Heart right ventricle (tissue), 16 donors: ENCODE results near the gene SLC9A6. TPM values are rescaled to one million over a fixed set of nuclear protein-coding genes. Genes with fewer than 3 reads are reported as not detected.
"Not testable (repeated sequence)": the region's sequence is repeated elsewhere in the genome, so short reads cannot be mapped to it uniquely, and the experiment has no call there.

Source experiments
- ATAC-seq, 8 donors: fragments of 200-7000 bp; cut with Tn5 transposase; one replicate each; pipeline ENCODE4 v1.9.1; 2020; ENCODE audit warnings: mild to moderate bottlenecking in 8 of 8, moderate library complexity in 8 of 8, moderate number of reproducible peaks in 1 of 8
- DNase-seq, 2 donors: peaks; one replicate each; pipeline ENCODE4 v3.0.0-alpha.2; 2020
- H3K27ac ChIP-seq, 10 donors: fragments of 200-600 bp; sonication (generic) in 2 of 10; one replicate each; pipeline versions ENCODE4 v1.5.0 to v1.8.0; 2020 to 2022; ENCODE audit warnings: mild to moderate bottlenecking in 3 of 10
- H3K27me3 ChIP-seq, 7 donors: fragments of 200-600 bp; one replicate each; pipeline ENCODE4 v1.8.0; 2021 to 2022; ENCODE audit warnings: mild to moderate bottlenecking in 2 of 7
- H3K36me3 ChIP-seq, 9 donors: fragments of 200-600 bp; sonication (generic) in 1 of 9; one replicate each; pipeline versions ENCODE4 v1.5.0 to v1.8.0; 2020 to 2022; ENCODE audit warnings: mild to moderate bottlenecking in 2 of 9
- H3K4me1 ChIP-seq, 9 donors: fragments of 200-600 bp; sonication (generic) in 1 of 9; one replicate each; pipeline versions ENCODE4 v1.5.0 to v1.8.0; 2020 to 2022; ENCODE audit warnings: mild to moderate bottlenecking in 4 of 9
- H3K4me3 ChIP-seq, 10 donors: fragments of 200-600 bp; sonication (generic) in 2 of 10; one replicate each; pipeline versions ENCODE4 v1.5.0 to v1.8.0; 2020 to 2022; ENCODE audit warnings: mild to moderate bottlenecking in 7 of 10, moderate library complexity in 2 of 10
- H3K9me3 ChIP-seq, 11 donors: fragments of 200-600 bp in 10 of 11; sonication (generic) in 2 of 11; one replicate each; pipeline versions ENCODE4 v1.5.0 to v1.8.0; 2013 to 2022; ENCODE audit warnings: mild to moderate bottlenecking in 2 of 11, control low read depth in 1 of 11, moderate library complexity in 1 of 11
- WGBS, 2 donors: extraction: QIAGEN DNeasy Blood & Tissue Kit; methylation state at CpG; one replicate each; pipeline ENCODE4 v1.1.7; 2013; ENCODE audit warnings: inconsistent platforms in 1 of 2; 5-methylcytosine and 5-hydroxymethylcytosine counted together
- intact Hi-C, 10 donors: fragments of 100-400 bp; cut with DNase I; formaldehyde crosslinking; loops; one replicate each; pipeline versions ENCODE4 v1.11.1 to v1.14.2; 2022
- polyA plus RNA-seq, 2 donors: library from polyadenylated mRNA; stranded (reverse); fragments of 200-250 nt; gene quantifications; one replicate each; pipeline ENCODE4 v1.2.3, GENCODE V29; 2013
- total RNA-seq, 10 donors: library from RNA; stranded (reverse); fragmentation: NEBNext Ultra II Directional in 3 of 10; extraction: Animal tissue kit (Norgen Biotek cat#: 25700) in 3 of 10; gene quantifications; one replicate each; pipeline versions ENCODE4 v1.2.1 to v1.2.4, GENCODE V29; 2021 to 2023
- TF ChIP-seq, protein P1 (sequence below), 9 donors: fragments of 200-600 bp; sonication (generic) in 2 of 9; IDR thresholded peaks; one replicate each; pipeline versions ENCODE4 v1.5.0 to v1.8.0; 2021 to 2022; ENCODE audit warnings: antibody characterized with exemption in 9 of 9, mild to moderate bottlenecking in 5 of 9, moderate library complexity in 1 of 9
- donor health status: Arrhythmogenic right ventricular cardiomyopathy.
- donor health status: ischemic (EF 13 %, LVEDD 7.1; RV severe dilation, severe dysfunction).
- donor health status: healthy with polysubstance abuse.
- donor health status: DM: no; HTN: yes; CAD: no.
- donor health status: DM: no; HTN: no; CAD: no.
- donor health status: ischemic (EF 25% LVEDD 6.9; RV normal size, moderate dysfunction).
- donor health status: ischemic (EF 25% LVEDD 5.7; RV mildly dilated, moderate dysfunction).
- donor health status: healthy.
- donor health status: DM: yes; HTN: yes; CAD: no.
- donor health status: Ischemic cardiomyopathy.
- donor health status: ischemic (EF 35%, LVEDD 5.7; RV mildly dilated, moderate dysfunction).
- donor health status: nonischemic (EF 11% LVEDD 7.7; RV severe dilation, severe dysfunction).
- donor health status: DM: yes; HTN: yes; CAD: no.
- donor health status: PGD.
- donor health status: ischemic (EF 29% LVEDD 5.4; RV normal size, mild dysfunction).
- donor health status: nonischemic (EF 23%, LVEDD 6.1; RV moderate dilation, normal function).

SLC9A6 gene
- total and polyA plus RNA-seq, 12 donors = 11.7 to 18.5 (median 14.5) TPM

DNA sequence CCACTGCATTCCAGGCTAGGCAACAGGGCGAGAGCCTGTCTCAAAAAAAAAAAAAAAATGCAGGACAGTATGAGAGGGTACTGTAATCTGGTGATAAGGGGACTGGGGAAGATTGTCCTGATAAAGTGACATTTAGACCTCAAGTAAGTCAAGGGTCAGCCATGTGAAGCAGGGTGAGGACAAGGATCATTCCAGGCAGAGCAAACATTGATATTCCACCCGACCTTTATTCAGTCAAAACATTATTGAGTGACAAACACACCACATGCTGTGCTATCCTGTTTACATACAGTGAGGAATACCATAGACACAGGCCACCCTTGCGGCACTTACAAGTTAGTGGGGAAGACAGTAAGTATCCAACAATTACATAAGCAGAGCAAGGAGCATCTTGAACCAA is 64.4 kb downstream of the SLC9A6 start:
- intact Hi-C loops = no loop called here
- TF ChIP-seq, protein P1, sequence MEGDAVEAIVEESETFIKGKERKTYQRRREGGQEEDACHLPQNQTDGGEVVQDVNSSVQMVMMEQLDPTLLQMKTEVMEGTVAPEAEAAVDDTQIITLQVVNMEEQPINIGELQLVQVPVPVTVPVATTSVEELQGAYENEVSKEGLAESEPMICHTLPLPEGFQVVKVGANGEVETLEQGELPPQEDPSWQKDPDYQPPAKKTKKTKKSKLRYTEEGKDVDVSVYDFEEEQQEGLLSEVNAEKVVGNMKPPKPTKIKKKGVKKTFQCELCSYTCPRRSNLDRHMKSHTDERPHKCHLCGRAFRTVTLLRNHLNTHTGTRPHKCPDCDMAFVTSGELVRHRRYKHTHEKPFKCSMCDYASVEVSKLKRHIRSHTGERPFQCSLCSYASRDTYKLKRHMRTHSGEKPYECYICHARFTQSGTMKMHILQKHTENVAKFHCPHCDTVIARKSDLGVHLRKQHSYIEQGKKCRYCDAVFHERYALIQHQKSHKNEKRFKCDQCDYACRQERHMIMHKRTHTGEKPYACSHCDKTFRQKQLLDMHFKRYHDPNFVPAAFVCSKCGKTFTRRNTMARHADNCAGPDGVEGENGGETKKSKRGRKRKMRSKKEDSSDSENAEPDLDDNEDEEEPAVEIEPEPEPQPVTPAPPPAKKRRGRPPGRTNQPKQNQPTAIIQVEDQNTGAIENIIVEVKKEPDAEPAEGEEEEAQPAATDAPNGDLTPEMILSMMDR (IDR thresholded peaks at IDR 0.05) = no peak
- ATAC-seq = no peak

DNA sequence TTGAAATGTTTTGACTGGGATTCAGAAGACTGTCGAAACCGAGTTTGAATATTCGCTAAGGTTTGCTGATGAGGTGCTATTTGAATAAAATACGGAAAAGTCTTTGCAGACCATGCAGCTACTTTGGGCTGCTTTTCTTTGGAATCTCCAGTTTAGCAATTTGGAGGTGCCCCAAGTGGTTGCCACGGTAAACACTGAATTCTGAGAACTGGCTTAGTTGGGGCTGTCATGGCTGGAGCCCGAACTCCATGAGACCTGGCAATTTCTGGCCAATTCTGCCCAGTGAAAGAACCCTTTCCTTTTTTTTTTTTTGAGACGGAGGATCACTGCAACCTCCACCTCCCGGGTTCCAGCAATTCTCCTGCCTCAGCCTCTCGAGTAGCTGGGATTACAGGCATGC is 65.6 kb downstream of the SLC9A6 start:
- intact Hi-C loops, H3K4me3 ChIP-seq, DNase-seq, H3K27me3 ChIP-seq, ATAC-seq, H3K36me3 ChIP-seq, H3K27ac ChIP-seq, H3K9me3 ChIP-seq: not testable (repeated sequence)
- H3K4me1 ChIP-seq = peaks cover 0 to 11% (median 0%) of the 10 kb centered on the region in 9 donors
- 90 to 96% methylated on average over 6 of the region's 9 CpGs for WGBS, 2 donors

More for the DNA sequence above, 64.4 kb downstream of the SLC9A6 start:
- Histone ChIP-seq H3K27ac (no peak overlapping the region), H3K36me3 (peaks cover 0 to 5% (median 0%) of the 10 kb centered on the region in 9 donors), H3K27me3 (no peaks in the 10 kb centered on the region), H3K9me3 (no peaks in the 10 kb centered on the region), H3K4me1 (peaks cover 0 to 2% (median 0%) of the 10 kb centered on the region in 9 donors), H3K4me3 (no peak overlapping the region)
- 82 to 90% methylated on average over 3 of the region's 3 CpGs for WGBS, 2 donors
- DNase-seq = no peak

DNA sequence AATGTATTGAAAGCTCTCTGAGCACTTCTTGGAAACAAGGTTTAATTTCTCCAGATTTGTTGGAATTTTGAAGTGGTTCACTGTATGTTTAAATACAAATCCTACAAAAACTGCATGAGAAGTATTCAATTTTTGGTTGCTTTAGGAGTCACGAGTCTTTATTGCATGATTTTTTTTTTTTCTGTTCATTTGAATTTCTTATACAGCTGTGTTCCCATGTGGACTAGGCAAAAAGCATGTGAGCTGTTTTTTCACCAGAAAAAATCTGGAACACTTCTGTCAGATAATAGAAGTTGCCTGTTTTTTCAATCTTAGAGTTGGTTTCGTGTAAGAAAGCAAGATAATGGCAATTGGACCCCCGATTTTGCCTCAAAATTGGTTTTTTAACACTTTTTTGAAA is 66.4 kb downstream of the SLC9A6 start:
- ATAC-seq = no peak
- Histone ChIP-seq H3K27ac (peak overlapping the region in 1 of 10 donors; percentile 4), H3K9me3 (no peaks in the 10 kb centered on the region), H3K27me3 (no peaks in the 10 kb centered on the region), H3K4me3 (no peak overlapping the region), H3K36me3 (no peaks in the 10 kb centered on the region), H3K4me1 (peaks cover 0 to 16% (median 0%) of the 10 kb centered on the region in 9 donors)
- TF ChIP-seq, protein P1 (IDR thresholded peaks at IDR 0.05) = no peak
- intact Hi-C loops = no loop called here
- WGBS, 2 donors = 69 to 79% methylated on average over 3 of the region's 3 CpGs
- DNase-seq = no peak

DNA sequence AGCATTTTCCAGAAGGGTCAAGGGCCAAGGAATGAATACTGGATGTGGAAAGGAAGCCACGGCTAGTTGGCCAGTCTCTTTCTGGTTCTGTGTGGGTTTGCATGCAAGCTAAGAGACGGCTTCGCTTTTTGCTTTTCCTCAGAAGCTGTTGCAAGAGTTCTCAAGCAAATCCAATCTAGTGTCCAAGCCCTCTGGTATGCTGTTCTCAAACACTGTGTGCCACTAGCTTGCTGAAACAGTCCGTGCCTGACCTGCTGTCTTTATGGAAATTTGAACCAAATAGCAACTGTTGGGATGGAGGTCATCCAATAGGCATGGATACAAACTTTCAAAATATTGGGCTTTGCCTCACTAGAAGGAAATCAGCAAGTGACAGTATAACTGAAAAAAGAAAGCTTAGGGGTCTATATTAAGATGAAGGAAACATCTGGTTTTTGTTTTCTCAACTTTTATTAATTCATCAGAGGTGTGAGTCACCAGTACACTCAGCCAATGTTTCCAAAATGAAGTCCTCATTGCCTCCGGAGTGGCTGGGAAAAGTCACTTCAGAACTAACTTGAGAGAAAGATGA is 70.5 kb downstream of the SLC9A6 start:
- TF ChIP-seq, protein P1 (IDR thresholded peaks at IDR 0.05) = no peak
- no peak overlapping the region for H3K4me3 ChIP-seq
- intact Hi-C loops = no loop called here
- H3K27ac ChIP-seq = peak overlapping the region; percentile 15 to 75 (median 68)
- DNase-seq (peak in 1 of 2 donors; percentile 25), ATAC-seq (peak; percentile 68 to 91 (median 89))
- no peaks in the 10 kb centered on the region for H3K9me3 ChIP-seq
- no peaks in the 10 kb centered on the region for H3K36me3 ChIP-seq
- 39 to 57% methylated on average over 5 of the region's 5 CpGs for WGBS, 2 donors
- no peaks in the 10 kb centered on the region for H3K27me3 ChIP-seq
- H3K4me1 ChIP-seq = peaks cover 0 to 16% (median 0%) of the 10 kb centered on the region in 9 donors

DNA sequence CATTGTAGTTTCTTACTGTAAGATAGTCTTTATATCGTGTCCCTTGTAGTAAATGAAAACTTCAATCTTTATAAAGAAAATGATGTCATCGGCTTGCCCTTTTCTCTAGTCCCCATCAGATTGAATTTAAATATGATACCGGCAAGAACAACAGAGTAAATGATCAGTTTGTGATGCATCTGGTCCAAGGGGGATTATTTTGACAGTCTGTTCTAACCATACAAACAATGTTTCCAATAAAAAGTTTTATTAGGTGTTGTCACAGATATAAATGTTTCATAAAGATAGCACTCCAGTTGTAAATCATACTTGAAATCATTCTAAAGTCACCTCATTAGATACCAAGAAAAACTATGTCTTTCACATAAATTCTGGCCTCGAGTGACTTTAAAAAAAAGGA is 72.3 kb downstream of the SLC9A6 start:
- TF ChIP-seq, protein P1 (IDR thresholded peaks at IDR 0.05) = no peak
- intact Hi-C loops = no loop called here
- Histone ChIP-seq H3K4me1 (peaks cover 0 to 16% (median 0%) of the 10 kb centered on the region in 9 donors), H3K27ac (peak overlapping the region in 2 of 10 donors; percentile 9 to 21), H3K9me3 (no peaks in the 10 kb centered on the region), H3K4me3 (no peak overlapping the region), H3K36me3 (no peaks in the 10 kb centered on the region), H3K27me3 (no peaks in the 10 kb centered on the region)
- no peak for DNase-seq
- no peak for ATAC-seq
- WGBS, 2 donors = 63 to 72% methylated on average over 4 of the region's 4 CpGs
